ENCODE measurements around the gene ADGRV1.

Gene ADGRV1

GRCh38 chr5:91074615-91075014 is 516.0 kb downstream of the ADGRV1 start:
- H3K4me1 ChIP-seq: peaks cover 13% of the 10 kb centered on the region
- H3K4me2 ChIP-seq: no peak overlapping the region
- no peaks in the 10 kb centered on the region for H4K20me1 ChIP-seq
- TF ChIP-seq Cebpa-rat (IDR thresholded peaks at IDR 0.05): no peak
- no peaks in the 10 kb centered on the region for H3K9me3 ChIP-seq
- no peak overlapping the region for H3K27ac ChIP-seq
- H3K9ac ChIP-seq: no peak overlapping the region
- H3K27me3 ChIP-seq: no peaks in the 10 kb centered on the region
- no peaks in the 10 kb centered on the region for H3K36me3 ChIP-seq
- no peak overlapping the region for H3K4me3 ChIP-seq

- Histone ChIP-seq H3K4me1 (peaks cover 15% of the 10 kb centered on the region), H3K4me2 (no peak overlapping the region), H3K27ac (no peak overlapping the region), H3K27me3 (no peaks in the 10 kb centered on the region), H3K4me3 (no peak overlapping the region), H3K9me3 (no peaks in the 10 kb centered on the region), H4K20me1 (no peaks in the 10 kb centered on the region), H3K36me3 (no peaks in the 10 kb centered on the region), H3K9ac (no peak overlapping the region)
- no peak for TF ChIP-seq Cebpa-rat (IDR thresholded peaks at IDR 0.05)
These were observed 517.5 kb downstream of the ADGRV1 start for GRCh38 chr5:91076138-91076537.

GRCh38 chr5:91077623-91078022 is 519.0 kb downstream of the ADGRV1 start:
- Histone ChIP-seq H3K4me3 (no peak overlapping the region), H3K36me3 (no peaks in the 10 kb centered on the region), H3K9ac (no peak overlapping the region), H4K20me1 (no peaks in the 10 kb centered on the region), H3K27me3 (no peaks in the 10 kb centered on the region), H3K4me2 (no peak overlapping the region), H3K27ac (no peak overlapping the region), H3K4me1 (peaks cover 15% of the 10 kb centered on the region), H3K9me3 (no peaks in the 10 kb centered on the region)
- TF ChIP-seq Cebpa-rat (IDR thresholded peaks at IDR 0.05): no peak

GRCh38 chr5:91079037-91079436 is 520.4 kb downstream of the ADGRV1 start:
- H3K27ac ChIP-seq: no peak overlapping the region
- no peak for TF ChIP-seq Cebpa-rat (IDR thresholded peaks at IDR 0.05)
- no peaks in the 10 kb centered on the region for H4K20me1 ChIP-seq
- H3K27me3 ChIP-seq: no peaks in the 10 kb centered on the region
- H3K9me3 ChIP-seq: no peaks in the 10 kb centered on the region
- H3K36me3 ChIP-seq: no peaks in the 10 kb centered on the region
- H3K4me3 ChIP-seq: no peak overlapping the region
- peak overlapping the region; percentile 59 for H3K4me2 ChIP-seq
- peaks cover 15% of the 10 kb centered on the region for H3K4me1 ChIP-seq
- H3K9ac ChIP-seq: no peak overlapping the region

GRCh38 chr5:91089758-91090157 is 531.2 kb downstream of the ADGRV1 start:
- no peak for TF ChIP-seq Cebpa-rat (IDR thresholded peaks at IDR 0.05)
- no peak overlapping the region for H3K9ac ChIP-seq
- no peaks in the 10 kb centered on the region for H3K9me3 ChIP-seq
- no peak overlapping the region for H3K4me2 ChIP-seq
- no peaks in the 10 kb centered on the region for H3K36me3 ChIP-seq
- H3K4me3 ChIP-seq: no peak overlapping the region
- H3K27me3 ChIP-seq: no peaks in the 10 kb centered on the region
- H3K4me1 ChIP-seq: no peaks in the 10 kb centered on the region
- no peaks in the 10 kb centered on the region for H4K20me1 ChIP-seq
- no peak overlapping the region for H3K27ac ChIP-seq

GRCh38 chr5:91090995-91091394 is 532.4 kb downstream of the ADGRV1 start:
- H3K4me3 ChIP-seq: no peak overlapping the region
- no peaks in the 10 kb centered on the region for H4K20me1 ChIP-seq
- no peak overlapping the region for H3K27ac ChIP-seq
- no peaks in the 10 kb centered on the region for H3K36me3 ChIP-seq
- H3K4me2 ChIP-seq: no peak overlapping the region
- no peak overlapping the region for H3K9ac ChIP-seq
- no peaks in the 10 kb centered on the region for H3K4me1 ChIP-seq
- H3K27me3 ChIP-seq: no peaks in the 10 kb centered on the region
- H3K9me3 ChIP-seq: no peaks in the 10 kb centered on the region
- no peak for TF ChIP-seq Cebpa-rat (IDR thresholded peaks at IDR 0.05)

GRCh38 chr5:91091471-91092234 is 533.1 kb downstream of the ADGRV1 start:
- H4K20me1 ChIP-seq: no peaks in the 10 kb centered on the region
- H3K4me2 ChIP-seq: no peak overlapping the region
- no peaks in the 10 kb centered on the region for H3K4me1 ChIP-seq
- H3K36me3 ChIP-seq: no peaks in the 10 kb centered on the region
- no peak overlapping the region for H3K4me3 ChIP-seq
- no peaks in the 10 kb centered on the region for H3K9me3 ChIP-seq
- H3K27me3 ChIP-seq: no peaks in the 10 kb centered on the region
- H3K27ac ChIP-seq: no peak overlapping the region
- TF ChIP-seq Cebpa-rat (IDR thresholded peaks at IDR 0.05): no peak
- no peak overlapping the region for H3K9ac ChIP-seq

- no peak for TF ChIP-seq Cebpa-rat (IDR thresholded peaks at IDR 0.05)
- Histone ChIP-seq H3K27ac (no peak overlapping the region), H3K4me2 (no peak overlapping the region), H3K27me3 (no peaks in the 10 kb centered on the region), H3K9me3 (no peaks in the 10 kb centered on the region), H3K4me3 (no peak overlapping the region), H3K4me1 (no peaks in the 10 kb centered on the region), H3K9ac (no peak overlapping the region), H3K36me3 (no peaks in the 10 kb centered on the region), H4K20me1 (no peaks in the 10 kb centered on the region)
These were observed 534.5 kb downstream of the ADGRV1 start for GRCh38 chr5:91092859-91093783.

- Histone ChIP-seq H3K4me1 (no peaks in the 10 kb centered on the region), H3K9ac (no peak overlapping the region), H3K4me3 (no peak overlapping the region), H3K36me3 (no peaks in the 10 kb centered on the region), H3K4me2 (no peak overlapping the region), H3K27ac (no peak overlapping the region), H4K20me1 (no peaks in the 10 kb centered on the region), H3K27me3 (no peaks in the 10 kb centered on the region), H3K9me3 (no peaks in the 10 kb centered on the region)
- no peak for TF ChIP-seq Cebpa-rat (IDR thresholded peaks at IDR 0.05)
These were observed 536.7 kb downstream of the ADGRV1 start for GRCh38 chr5:91095313-91095712.

GRCh38 chr5:91095786-91096385 is 537.3 kb downstream of the ADGRV1 start:
- no peak overlapping the region for H3K9ac ChIP-seq

More at GRCh38 chr5:91095786-91096385, 537.3 kb downstream of the ADGRV1 start:
- no peak overlapping the region for H3K4me2 ChIP-seq
- H4K20me1 ChIP-seq: no peaks in the 10 kb centered on the region
- no peaks in the 10 kb centered on the region for H3K4me1 ChIP-seq
- H3K27ac ChIP-seq: no peak overlapping the region
- H3K36me3 ChIP-seq: no peaks in the 10 kb centered on the region
- no peaks in the 10 kb centered on the region for H3K9me3 ChIP-seq
- no peak overlapping the region for H3K4me3 ChIP-seq
- no peaks in the 10 kb centered on the region for H3K27me3 ChIP-seq
- TF ChIP-seq Cebpa-rat (IDR thresholded peaks at IDR 0.05): no peak
